ENCODE data around the gene PDGFA. TPM values are rescaled to one million over a fixed set of nuclear protein-coding genes. Genes with fewer than 3 reads are reported as not detected.

The PDGFA gene
- total RNA-seq, 1 experiment from 2014 or later: 18.4 TPM

GRCh38 chr7:536231-536630 lies 16.6 kb upstream of the PDGFA start:
- Histone ChIP-seq H4K20me1 (ENCODE audit: low read length) (no peaks in the 10 kb centered on the region), H3K4me2 (ENCODE audit: low read length) (no peak overlapping the region), H3K27ac (ENCODE audit: low read length) (no peak overlapping the region), H2AFZ (ENCODE audit: low read length) (no peak overlapping the region), H3K9ac (ENCODE audit: low read length) (no peak overlapping the region), H3K79me2 (ENCODE audit: low read length) (no peaks in the 10 kb centered on the region), H3K27me3 (ENCODE audit: low read length) (no peaks in the 10 kb centered on the region), H3K4me1 (ENCODE audit: insufficient read depth, low read length) (peaks cover 28% of the 10 kb centered on the region), H3K9me3 (ENCODE audit: low read length) (no peaks in the 10 kb centered on the region), H3K9me2 (replicated peaks; ENCODE audit: low read length) (no peaks in the 10 kb centered on the region), H3K4me3 (ENCODE audit: low read length) (no peak overlapping the region), H3K36me3 (ENCODE audit: low read depth, low read length) (no peaks in the 10 kb centered on the region), H3F3A (ENCODE audit: low read length, unreplicated experiment) (no peaks in the 10 kb centered on the region)
- intact Hi-C loops (cut with micrococcal nuclease): no loop called here
- TF ChIP-seq EZH2phosphoT487 (IDR thresholded peaks at IDR 0.05; ENCODE audit: borderline replicate concordance, low read length) (no peak), CTCF (conservative IDR thresholded peaks at IDR 0.05; ENCODE audit: low read depth, low read length) (no peak), EZH2 (IDR thresholded peaks at IDR 0.05; ENCODE audit: low read length, unreplicated experiment) (no peak)
- BruUV-seq (replicated peaks): no TSS peak
- DNase-seq (no peak), ATAC-seq (no peak)
- CTCF ChIA-PET: no interaction called here
- POLR2A ChIA-PET (ENCODE audit: unreplicated experiment): no interaction called here

- Histone ChIP-seq H3K36me3 (ENCODE audit: low read depth, low read length) (no peaks in the 10 kb centered on the region), H3K4me1 (ENCODE audit: insufficient read depth, low read length) (peaks cover 24% of the 10 kb centered on the region), H2AFZ (ENCODE audit: low read length) (no peak overlapping the region), H3K79me2 (ENCODE audit: low read length) (no peaks in the 10 kb centered on the region), H3K4me2 (ENCODE audit: low read length) (no peak overlapping the region), H3K27ac (ENCODE audit: low read length) (no peak overlapping the region), H3K27me3 (ENCODE audit: low read length) (no peaks in the 10 kb centered on the region), H3F3A (ENCODE audit: low read length, unreplicated experiment) (no peaks in the 10 kb centered on the region), H4K20me1 (ENCODE audit: low read length) (no peaks in the 10 kb centered on the region), H3K9me3 (ENCODE audit: low read length) (no peaks in the 10 kb centered on the region), H3K9me2 (replicated peaks; ENCODE audit: low read length) (no peaks in the 10 kb centered on the region), H3K9ac (ENCODE audit: low read length) (no peak overlapping the region), H3K4me3 (ENCODE audit: low read length) (no peak overlapping the region)
- DNase-seq: no peak
- BruUV-seq (replicated peaks): no TSS peak
- ChIA-PET CTCF (no interaction called here), POLR2A (ENCODE audit: unreplicated experiment) (no interaction called here)
- ATAC-seq: no peak
- no peak for TF ChIP-seq EZH2 (IDR thresholded peaks at IDR 0.05; ENCODE audit: low read length, unreplicated experiment)
- no peak for TF ChIP-seq EZH2phosphoT487 (IDR thresholded peaks at IDR 0.05; ENCODE audit: borderline replicate concordance, low read length)
- TF ChIP-seq CTCF (conservative IDR thresholded peaks at IDR 0.05; ENCODE audit: low read depth, low read length): no peak
- intact Hi-C loops (cut with micrococcal nuclease): no loop called here
Measured at GRCh38 chr7:534959-535358, 15.3 kb upstream of the PDGFA start.

- no peak for ATAC-seq
- peaks cover 23% of the 10 kb centered on the region for H3K4me1 ChIP-seq (ENCODE audit: insufficient read depth, low read length)
Measured at GRCh38 chr7:534075-534474, 14.4 kb upstream of the PDGFA start.

More at GRCh38 chr7:534075-534474, 14.4 kb upstream of the PDGFA start:
- no peak for DNase-seq
- Histone ChIP-seq H3F3A (ENCODE audit: low read length, unreplicated experiment) (no peaks in the 10 kb centered on the region), H3K79me2 (ENCODE audit: low read length) (no peaks in the 10 kb centered on the region), H3K36me3 (ENCODE audit: low read depth, low read length) (no peaks in the 10 kb centered on the region), H2AFZ (ENCODE audit: low read length) (no peak overlapping the region), H3K9ac (ENCODE audit: low read length) (no peak overlapping the region), H3K4me2 (ENCODE audit: low read length) (no peak overlapping the region), H3K9me2 (replicated peaks; ENCODE audit: low read length) (no peaks in the 10 kb centered on the region), H4K20me1 (ENCODE audit: low read length) (no peaks in the 10 kb centered on the region), H3K27me3 (ENCODE audit: low read length) (no peaks in the 10 kb centered on the region), H3K27ac (ENCODE audit: low read length) (no peak overlapping the region), H3K4me3 (ENCODE audit: low read length) (no peak overlapping the region), H3K9me3 (ENCODE audit: low read length) (no peaks in the 10 kb centered on the region)
- intact Hi-C loops (cut with micrococcal nuclease): no loop called here
- TF ChIP-seq CTCF (conservative IDR thresholded peaks at IDR 0.05; ENCODE audit: low read depth, low read length) (no peak), EZH2 (IDR thresholded peaks at IDR 0.05; ENCODE audit: low read length, unreplicated experiment) (no peak), EZH2phosphoT487 (IDR thresholded peaks at IDR 0.05; ENCODE audit: borderline replicate concordance, low read length) (no peak)
- BruUV-seq (replicated peaks): no TSS peak
- POLR2A ChIA-PET (ENCODE audit: unreplicated experiment): no interaction called here
- CTCF ChIA-PET: no interaction called here

Measured in PC-3 (cell line).